ENCODE data around the gene RAF1. TPM values are rescaled to one million over a fixed set of nuclear protein-coding genes. Genes with fewer than 3 reads are reported as not detected.
A peak's percentile ranks its signal among the peaks of the same experiment; 100 is the strongest.
"Not testable (repeated sequence)": the region's sequence is repeated elsewhere in the genome, so short reads cannot be mapped to it uniquely, and the experiment has no call there.

RAF1 gene
- total RNA-seq, 4 donors from 2014 or later = 106 to 136 (median 121) TPM

DNA sequence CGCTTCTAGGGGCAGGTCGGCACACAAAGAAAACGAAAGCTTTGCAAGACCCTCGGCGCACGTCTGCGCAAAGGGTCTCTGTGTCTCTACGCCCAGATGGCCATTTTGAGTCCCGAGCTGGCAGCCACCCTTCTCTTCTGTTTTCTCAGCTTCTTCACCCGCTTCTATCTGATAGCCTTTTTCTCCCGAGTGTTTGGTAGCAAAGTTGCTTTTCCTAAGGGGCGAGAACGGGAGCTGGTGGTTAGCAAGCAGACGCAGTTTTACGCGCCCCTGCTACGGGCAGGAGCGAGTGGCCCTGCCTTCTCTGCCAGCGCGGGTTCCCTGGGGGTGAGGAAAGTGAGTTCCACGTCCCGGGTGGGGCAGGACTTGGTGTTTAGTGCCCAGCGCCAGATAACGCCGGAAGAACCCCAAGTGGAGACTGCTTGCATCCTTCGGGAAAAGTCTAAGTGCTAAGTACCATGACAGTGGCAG is 110.0 kb downstream of the RAF1 start:
- 5 to 7% methylated on average over 26 of the region's 26 CpGs for WGBS, 2 donors
- Histone ChIP-seq H3K4me3 (peak overlapping the region; percentile 19 to 49 (median 34)), H3K4me1 (peaks cover 0 to 43% (median 15%) of the 10 kb centered on the region in 4 donors), H3K27ac (peak overlapping the region in 3 of 4 donors; percentile 57 to 66 (median 61)), H3K36me3 (no peaks in the 10 kb centered on the region), H3K9me3 (no peaks in the 10 kb centered on the region), H3K27me3 (peaks cover 0 to 13% of the 10 kb centered on the region in 2 donors)
- DNase-seq (ENCODE audit: low spot score in 2 of 2) = no peak
- TF ChIP-seq, protein P1, sequence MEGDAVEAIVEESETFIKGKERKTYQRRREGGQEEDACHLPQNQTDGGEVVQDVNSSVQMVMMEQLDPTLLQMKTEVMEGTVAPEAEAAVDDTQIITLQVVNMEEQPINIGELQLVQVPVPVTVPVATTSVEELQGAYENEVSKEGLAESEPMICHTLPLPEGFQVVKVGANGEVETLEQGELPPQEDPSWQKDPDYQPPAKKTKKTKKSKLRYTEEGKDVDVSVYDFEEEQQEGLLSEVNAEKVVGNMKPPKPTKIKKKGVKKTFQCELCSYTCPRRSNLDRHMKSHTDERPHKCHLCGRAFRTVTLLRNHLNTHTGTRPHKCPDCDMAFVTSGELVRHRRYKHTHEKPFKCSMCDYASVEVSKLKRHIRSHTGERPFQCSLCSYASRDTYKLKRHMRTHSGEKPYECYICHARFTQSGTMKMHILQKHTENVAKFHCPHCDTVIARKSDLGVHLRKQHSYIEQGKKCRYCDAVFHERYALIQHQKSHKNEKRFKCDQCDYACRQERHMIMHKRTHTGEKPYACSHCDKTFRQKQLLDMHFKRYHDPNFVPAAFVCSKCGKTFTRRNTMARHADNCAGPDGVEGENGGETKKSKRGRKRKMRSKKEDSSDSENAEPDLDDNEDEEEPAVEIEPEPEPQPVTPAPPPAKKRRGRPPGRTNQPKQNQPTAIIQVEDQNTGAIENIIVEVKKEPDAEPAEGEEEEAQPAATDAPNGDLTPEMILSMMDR (IDR thresholded peaks at IDR 0.05) = no peak
- no peak for TF ChIP-seq EP300 (IDR thresholded peaks at IDR 0.05)
- no peak for TF ChIP-seq POLR2A (IDR thresholded peaks at IDR 0.05)

DNA sequence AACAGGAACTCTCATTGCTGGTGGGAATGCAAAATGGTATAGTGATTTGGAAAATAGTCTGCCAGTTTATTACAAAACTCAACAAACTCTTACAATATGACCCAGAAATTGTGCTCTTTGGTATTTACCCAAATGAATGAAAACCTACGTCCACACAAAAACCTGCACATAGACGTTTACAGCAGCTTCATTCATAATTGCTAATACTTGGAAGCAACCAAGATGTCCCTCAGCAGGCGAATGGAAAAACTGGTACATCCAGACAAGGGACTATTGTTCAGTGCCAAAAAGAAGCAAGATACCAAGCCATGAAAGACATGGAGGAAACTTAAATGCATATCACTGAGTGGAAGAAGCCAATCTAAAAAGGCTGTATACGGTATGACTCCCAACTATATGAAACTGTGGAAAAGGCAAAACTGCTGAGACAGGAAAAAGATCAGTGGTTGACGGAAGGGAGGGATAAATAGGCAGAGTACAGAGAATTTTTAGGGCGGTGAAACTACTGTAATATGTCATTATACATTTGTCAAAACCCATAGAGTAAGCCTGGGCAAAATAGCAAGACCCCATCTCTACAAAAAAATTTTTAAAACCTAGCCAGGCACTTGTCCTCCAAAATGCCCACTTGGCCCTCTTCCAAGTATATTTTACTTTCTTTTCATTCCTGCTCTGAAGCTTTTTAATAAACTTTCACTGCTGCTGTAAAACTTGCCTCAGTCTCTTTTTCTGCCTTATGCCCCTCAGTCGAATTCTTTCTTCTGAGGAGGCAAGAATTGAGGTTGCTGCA is 113.8 kb downstream of the RAF1 start:
- peaks cover 0 to 21% (median 2%) of the 10 kb centered on the region in 4 donors for H3K4me1 ChIP-seq
- DNase-seq (ENCODE audit: low spot score in 2 of 2) = no peak
- WGBS, 2 donors = 49 to 53% methylated on average over 7 of the region's 7 CpGs
- TF ChIP-seq EP300 (IDR thresholded peaks at IDR 0.05) = peak in 1 of 2 donors; percentile 46
- no peak for TF ChIP-seq POLR2A (IDR thresholded peaks at IDR 0.05)
- no peak overlapping the region for H3K4me3 ChIP-seq
- peaks cover 0 to 13% of the 10 kb centered on the region in 2 donors for H3K27me3 ChIP-seq
- no peaks in the 10 kb centered on the region for H3K9me3 ChIP-seq
- H3K27ac ChIP-seq = peak overlapping the region in 1 of 4 donors; percentile 42
- no peaks in the 10 kb centered on the region for H3K36me3 ChIP-seq

DNA sequence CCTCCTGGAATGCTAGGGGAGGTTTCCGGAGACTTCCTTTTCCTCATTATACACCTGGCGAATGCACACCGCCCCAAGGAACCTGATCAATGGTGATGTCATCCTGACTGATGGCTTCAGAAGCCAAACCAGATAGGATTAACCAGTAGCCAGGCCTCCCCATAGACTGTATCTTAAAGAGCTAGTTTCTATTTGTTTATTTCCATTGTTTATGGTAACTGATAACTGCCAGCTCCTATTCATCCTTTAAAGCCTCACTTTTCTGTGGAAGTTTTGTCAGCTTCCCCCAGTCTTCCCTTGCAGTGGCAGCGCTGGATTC is 118.5 kb downstream of the RAF1 start, which contains the start of gene MKRN2OS:
Gene MKRN2OS (minus strand): TSS at position 27 of the 319 bp plus-strand sequence. CDS start 35 bp downstream, outside the sequence.
- Histone ChIP-seq H3K36me3 (peaks cover 0 to 4% (median 0%) of the 10 kb centered on the region in 3 donors), H3K9me3 (no peaks in the 10 kb centered on the region), H3K27me3 (no peaks in the 10 kb centered on the region), H3K4me3 (no peak within 1 kb of the TSS), H3K4me1 (peaks cover 0 to 8% (median 1%) of the 10 kb centered on the region in 4 donors), H3K27ac (no peak within 1 kb of the TSS)
- no peak for TF ChIP-seq EP300 (IDR thresholded peaks at IDR 0.05)
- TF ChIP-seq, protein P1 (IDR thresholded peaks at IDR 0.05) = no peak
- TF ChIP-seq POLR2A (IDR thresholded peaks at IDR 0.05) = no peak
- 65 to 69% methylated on average over 4 of the region's 4 CpGs for WGBS, 2 donors
- no peak for DNase-seq (ENCODE audit: low spot score in 2 of 2)

DNA sequence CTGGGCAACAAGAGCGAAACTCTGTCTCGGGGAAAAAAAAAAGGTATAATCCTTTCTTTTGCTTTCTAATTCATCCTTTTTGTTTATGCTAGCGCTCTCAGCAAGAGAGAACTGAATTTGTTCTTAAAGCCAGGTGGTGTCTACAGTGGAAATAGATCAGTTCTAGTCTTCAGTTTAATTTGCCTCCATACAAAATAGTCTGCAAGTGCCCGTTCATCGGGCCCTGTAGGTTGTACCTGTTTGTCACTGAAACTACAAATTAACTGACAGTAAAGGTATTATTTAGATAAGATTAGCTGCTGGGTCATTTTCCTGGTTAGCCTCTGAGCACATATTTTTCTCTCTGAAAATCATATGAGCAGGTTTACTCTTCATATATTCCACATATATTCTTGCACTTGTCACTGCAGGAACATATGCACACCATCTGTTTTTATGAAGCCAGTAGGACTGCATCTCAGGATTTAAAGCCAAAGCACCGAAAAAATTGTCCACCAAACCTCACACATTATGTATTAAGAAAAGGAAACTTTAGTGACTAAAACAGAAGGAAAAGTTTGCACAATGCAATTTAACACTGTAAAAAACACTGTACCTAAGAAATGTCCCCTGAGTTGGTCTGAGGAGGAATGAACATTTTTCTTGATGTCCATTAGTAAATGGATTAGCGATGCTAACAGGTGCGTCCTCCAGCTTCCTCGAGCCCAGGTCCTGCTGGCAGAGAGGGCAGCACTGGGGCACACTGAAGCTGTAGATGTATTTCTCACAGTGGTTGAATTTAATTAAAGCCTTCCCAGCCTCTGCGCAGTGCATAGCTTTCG is 119.1 kb downstream of the RAF1 start:
- WGBS, 2 donors = 68 to 76% methylated on average over 11 of the region's 11 CpGs
- Histone ChIP-seq H3K36me3 (peaks cover 0 to 9% (median 0%) of the 10 kb centered on the region in 3 donors), H3K27me3 (no peaks in the 10 kb centered on the region), H3K4me1 (peaks cover 0 to 4% (median 0%) of the 10 kb centered on the region in 4 donors), H3K27ac (no peak overlapping the region), H3K4me3 (no peak overlapping the region), H3K9me3 (no peaks in the 10 kb centered on the region)
- no peak for DNase-seq (ENCODE audit: low spot score in 2 of 2)
- TF ChIP-seq, protein P1 (IDR thresholded peaks at IDR 0.05) = no peak
- TF ChIP-seq POLR2A (IDR thresholded peaks at IDR 0.05) = no peak

DNA sequence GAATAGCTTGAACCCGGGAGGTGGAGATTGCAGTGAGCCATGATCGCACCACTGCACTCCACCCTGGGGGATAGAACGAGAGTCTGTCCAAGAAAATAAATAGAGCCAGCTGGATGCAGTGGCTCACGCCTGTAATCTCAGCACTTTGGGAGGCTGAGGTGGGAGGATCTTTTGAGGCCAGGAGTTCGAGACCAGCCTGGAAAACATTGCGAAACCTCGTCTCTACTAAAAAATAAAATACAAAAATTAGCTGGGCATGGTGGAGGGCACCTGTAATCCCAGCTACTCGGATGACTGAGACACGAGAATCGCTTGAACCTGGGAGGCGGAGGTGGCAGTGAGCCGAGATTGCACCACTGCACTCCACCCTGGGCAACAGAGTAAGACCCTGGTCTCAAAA is 120.4 kb downstream of the RAF1 start:
- H3K36me3 ChIP-seq = peaks cover 0 to 22% (median 0%) of the 10 kb centered on the region in 3 donors
- not testable (repeated sequence) for H3K4me3 ChIP-seq; DNase-seq (ENCODE audit: low spot score in 2 of 2); H3K9me3 ChIP-seq; H3K27me3 ChIP-seq; H3K4me1 ChIP-seq; H3K27ac ChIP-seq
- 85 to 87% methylated on average over 12 of the region's 12 CpGs for WGBS, 2 donors

All from tibial nerve (tissue), 4 donors.